Stimulated activated CD8-positive, alpha-beta memory T cell treated with anti-CD3 and anti-CD28 coated beads, Interleukin-15, amount 100 ng/mL, for 4 hours (primary cell): ENCODE data around the gene PEMT.
"Not testable (repeated sequence)": the region's sequence is repeated elsewhere in the genome, so short reads cannot be mapped to it uniquely, and the experiment has no call there.

Source experiments
- DNase-seq, 2 donors: peaks; one replicate each; pipeline ENCODE4 v3.0.0-alpha.2; 2020; ENCODE audit warnings: low read depth in 2 of 2

The PEMT gene

GRCh38 chr17:17591355-17592298 lies at the start of gene PEMT:
Gene PEMT (minus strand): TSS chr17:17591708. CDS start chr17:17591626, 82 bp downstream.
- peak; percentile 84 to 93 for DNase-seq

GRCh38 chr17:17639661-17640270 lies 48.3 kb upstream of the PEMT start:
- not testable (repeated sequence) for DNase-seq

- no peak for DNase-seq
Observed at GRCh38 chr17:17638467-17638866, 47.0 kb upstream of the PEMT start.

- no peak for DNase-seq
Observed at GRCh38 chr17:17636272-17636885, 44.9 kb upstream of the PEMT start.

- DNase-seq, result not testable (repeated sequence)
Observed at GRCh38 chr17:17635537-17636271, 44.2 kb upstream of the PEMT start.

- no peak for DNase-seq
Observed at GRCh38 chr17:17635126-17635525, 43.6 kb upstream of the PEMT start.

GRCh38 chr17:17633310-17633709 lies 41.8 kb upstream of the PEMT start:
- DNase-seq, result no peak

- DNase-seq, result not testable (repeated sequence)
Observed at GRCh38 chr17:17632690-17633089, 41.2 kb upstream of the PEMT start.

GRCh38 chr17:17628388-17629008 lies 37.0 kb upstream of the PEMT start:
- DNase-seq, result peak; percentile 7 to 21

GRCh38 chr17:17626840-17627239 lies 35.3 kb upstream of the PEMT start:
- DNase-seq, result no peak

GRCh38 chr17:17626151-17626805 lies 34.8 kb upstream of the PEMT start:
- no peak for DNase-seq

GRCh38 chr17:17624741-17625140 lies 33.2 kb upstream of the PEMT start:
- no peak for DNase-seq

- no peak for DNase-seq
Observed at GRCh38 chr17:17623904-17624303, 32.4 kb upstream of the PEMT start.

- no peak for DNase-seq
Observed at GRCh38 chr17:17621254-17621653, 29.7 kb upstream of the PEMT start.

GRCh38 chr17:17613708-17614114 lies 22.2 kb upstream of the PEMT start:
- DNase-seq, result peak in 1 of 2 donors; percentile 36

GRCh38 chr17:17612085-17613022 lies 20.8 kb upstream of the PEMT start:
- DNase-seq, result no peak

- no peak for DNase-seq
Observed at GRCh38 chr17:17609121-17609520, 17.6 kb upstream of the PEMT start.

GRCh38 chr17:17606416-17607000 lies 15.0 kb upstream of the PEMT start:
- no peak for DNase-seq

- no peak for DNase-seq
Observed at GRCh38 chr17:17605729-17606088, 14.2 kb upstream of the PEMT start.
